ENCODE measurements around the gene MINDY4.

The MINDY4 gene

DNA sequence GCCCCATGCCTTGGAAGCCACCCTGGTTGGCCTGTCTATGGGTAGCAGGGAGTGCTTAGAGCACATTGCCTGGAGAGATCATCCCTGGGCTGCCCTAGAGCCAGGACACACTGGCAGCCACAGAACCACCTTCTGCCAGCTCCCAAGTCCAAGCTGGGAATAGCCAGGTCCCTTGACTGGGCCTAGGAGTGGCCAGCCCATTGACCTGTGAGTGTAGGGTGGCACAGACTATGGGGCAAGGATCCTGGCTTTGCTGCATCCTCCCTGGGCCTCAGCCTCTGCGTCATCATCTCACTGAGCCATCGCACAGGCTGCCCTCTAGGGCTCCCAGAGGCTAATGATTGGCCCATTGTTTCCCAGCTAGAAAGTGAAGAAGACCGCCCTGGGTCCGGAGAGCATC is 147.5 kb downstream of the MINDY4 start:
- TF ChIP-seq POLR2AphosphoS5 (IDR thresholded peaks at IDR 0.05; ENCODE audit: low read depth): no peak
- TF ChIP-seq, protein P1, sequence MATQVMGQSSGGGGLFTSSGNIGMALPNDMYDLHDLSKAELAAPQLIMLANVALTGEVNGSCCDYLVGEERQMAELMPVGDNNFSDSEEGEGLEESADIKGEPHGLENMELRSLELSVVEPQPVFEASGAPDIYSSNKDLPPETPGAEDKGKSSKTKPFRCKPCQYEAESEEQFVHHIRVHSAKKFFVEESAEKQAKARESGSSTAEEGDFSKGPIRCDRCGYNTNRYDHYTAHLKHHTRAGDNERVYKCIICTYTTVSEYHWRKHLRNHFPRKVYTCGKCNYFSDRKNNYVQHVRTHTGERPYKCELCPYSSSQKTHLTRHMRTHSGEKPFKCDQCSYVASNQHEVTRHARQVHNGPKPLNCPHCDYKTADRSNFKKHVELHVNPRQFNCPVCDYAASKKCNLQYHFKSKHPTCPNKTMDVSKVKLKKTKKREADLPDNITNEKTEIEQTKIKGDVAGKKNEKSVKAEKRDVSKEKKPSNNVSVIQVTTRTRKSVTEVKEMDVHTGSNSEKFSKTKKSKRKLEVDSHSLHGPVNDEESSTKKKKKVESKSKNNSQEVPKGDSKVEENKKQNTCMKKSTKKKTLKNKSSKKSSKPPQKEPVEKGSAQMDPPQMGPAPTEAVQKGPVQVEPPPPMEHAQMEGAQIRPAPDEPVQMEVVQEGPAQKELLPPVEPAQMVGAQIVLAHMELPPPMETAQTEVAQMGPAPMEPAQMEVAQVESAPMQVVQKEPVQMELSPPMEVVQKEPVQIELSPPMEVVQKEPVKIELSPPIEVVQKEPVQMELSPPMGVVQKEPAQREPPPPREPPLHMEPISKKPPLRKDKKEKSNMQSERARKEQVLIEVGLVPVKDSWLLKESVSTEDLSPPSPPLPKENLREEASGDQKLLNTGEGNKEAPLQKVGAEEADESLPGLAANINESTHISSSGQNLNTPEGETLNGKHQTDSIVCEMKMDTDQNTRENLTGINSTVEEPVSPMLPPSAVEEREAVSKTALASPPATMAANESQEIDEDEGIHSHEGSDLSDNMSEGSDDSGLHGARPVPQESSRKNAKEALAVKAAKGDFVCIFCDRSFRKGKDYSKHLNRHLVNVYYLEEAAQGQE (IDR thresholded peaks at IDR 0.05; ENCODE audit: insufficient replicate concordance, low read depth): no peak
- TF ChIP-seq GABPA (IDR thresholded peaks at IDR 0.05; ENCODE audit: low read depth): no peak
- no peak for TF ChIP-seq SPI1 (IDR thresholded peaks at IDR 0.05; ENCODE audit: borderline replicate concordance, low read depth)
- TF ChIP-seq, protein P2, sequence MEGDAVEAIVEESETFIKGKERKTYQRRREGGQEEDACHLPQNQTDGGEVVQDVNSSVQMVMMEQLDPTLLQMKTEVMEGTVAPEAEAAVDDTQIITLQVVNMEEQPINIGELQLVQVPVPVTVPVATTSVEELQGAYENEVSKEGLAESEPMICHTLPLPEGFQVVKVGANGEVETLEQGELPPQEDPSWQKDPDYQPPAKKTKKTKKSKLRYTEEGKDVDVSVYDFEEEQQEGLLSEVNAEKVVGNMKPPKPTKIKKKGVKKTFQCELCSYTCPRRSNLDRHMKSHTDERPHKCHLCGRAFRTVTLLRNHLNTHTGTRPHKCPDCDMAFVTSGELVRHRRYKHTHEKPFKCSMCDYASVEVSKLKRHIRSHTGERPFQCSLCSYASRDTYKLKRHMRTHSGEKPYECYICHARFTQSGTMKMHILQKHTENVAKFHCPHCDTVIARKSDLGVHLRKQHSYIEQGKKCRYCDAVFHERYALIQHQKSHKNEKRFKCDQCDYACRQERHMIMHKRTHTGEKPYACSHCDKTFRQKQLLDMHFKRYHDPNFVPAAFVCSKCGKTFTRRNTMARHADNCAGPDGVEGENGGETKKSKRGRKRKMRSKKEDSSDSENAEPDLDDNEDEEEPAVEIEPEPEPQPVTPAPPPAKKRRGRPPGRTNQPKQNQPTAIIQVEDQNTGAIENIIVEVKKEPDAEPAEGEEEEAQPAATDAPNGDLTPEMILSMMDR (IDR thresholded peaks at IDR 0.05; ENCODE audit: insufficient read depth, low read length): no peak
- Histone ChIP-seq H3K4me3 (replicated peaks; ENCODE audit: insufficient read depth, low read length) (no peak overlapping the region), H3K27ac (replicated peaks) (no peak overlapping the region), H3K27me3 (ENCODE audit: insufficient read depth, poor library complexity, severe bottlenecking) (no peaks in the 10 kb centered on the region)
- DNase-seq (ENCODE audit: low read depth in 1 of 2, low spot score in 1 of 2): no peak

DNA sequence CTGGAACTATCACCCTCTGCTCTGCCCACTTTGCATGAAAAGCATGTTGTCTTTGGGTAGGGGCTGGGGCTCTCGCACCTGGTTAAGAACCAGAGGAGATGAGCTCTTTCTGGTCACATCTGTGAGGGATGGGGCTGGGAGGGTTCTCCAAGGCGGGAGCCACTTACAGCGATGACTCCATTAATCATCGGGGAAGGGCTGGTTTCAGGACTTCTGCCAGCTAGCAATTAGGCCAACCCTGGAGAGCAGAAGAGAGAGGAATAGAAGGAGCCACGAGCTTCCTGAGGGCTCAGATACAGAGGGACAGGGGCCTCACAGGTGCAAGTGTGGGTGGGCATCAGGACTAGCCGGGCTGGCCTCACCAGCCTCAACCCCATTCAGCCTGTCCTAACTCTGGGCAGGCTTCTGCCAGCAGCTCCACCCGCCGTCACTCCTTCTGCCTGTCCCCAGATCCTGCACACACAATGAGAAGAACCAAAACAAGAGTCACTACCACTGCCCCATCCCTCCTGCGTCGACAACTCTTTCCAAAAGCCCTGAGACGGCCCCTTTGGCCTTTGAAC is 148.9 kb downstream of the MINDY4 start:
- no peak overlapping the region for H3K4me3 ChIP-seq (replicated peaks; ENCODE audit: insufficient read depth, low read length)
- H3K27me3 ChIP-seq (ENCODE audit: insufficient read depth, poor library complexity, severe bottlenecking): no peaks in the 10 kb centered on the region
- TF ChIP-seq, protein P1 (IDR thresholded peaks at IDR 0.05; ENCODE audit: insufficient replicate concordance, low read depth): no peak
- TF ChIP-seq SPI1 (IDR thresholded peaks at IDR 0.05; ENCODE audit: borderline replicate concordance, low read depth): no peak
- DNase-seq (ENCODE audit: low read depth in 1 of 2, low spot score in 1 of 2): no peak
- H3K27ac ChIP-seq (replicated peaks): no peak overlapping the region

DNA sequence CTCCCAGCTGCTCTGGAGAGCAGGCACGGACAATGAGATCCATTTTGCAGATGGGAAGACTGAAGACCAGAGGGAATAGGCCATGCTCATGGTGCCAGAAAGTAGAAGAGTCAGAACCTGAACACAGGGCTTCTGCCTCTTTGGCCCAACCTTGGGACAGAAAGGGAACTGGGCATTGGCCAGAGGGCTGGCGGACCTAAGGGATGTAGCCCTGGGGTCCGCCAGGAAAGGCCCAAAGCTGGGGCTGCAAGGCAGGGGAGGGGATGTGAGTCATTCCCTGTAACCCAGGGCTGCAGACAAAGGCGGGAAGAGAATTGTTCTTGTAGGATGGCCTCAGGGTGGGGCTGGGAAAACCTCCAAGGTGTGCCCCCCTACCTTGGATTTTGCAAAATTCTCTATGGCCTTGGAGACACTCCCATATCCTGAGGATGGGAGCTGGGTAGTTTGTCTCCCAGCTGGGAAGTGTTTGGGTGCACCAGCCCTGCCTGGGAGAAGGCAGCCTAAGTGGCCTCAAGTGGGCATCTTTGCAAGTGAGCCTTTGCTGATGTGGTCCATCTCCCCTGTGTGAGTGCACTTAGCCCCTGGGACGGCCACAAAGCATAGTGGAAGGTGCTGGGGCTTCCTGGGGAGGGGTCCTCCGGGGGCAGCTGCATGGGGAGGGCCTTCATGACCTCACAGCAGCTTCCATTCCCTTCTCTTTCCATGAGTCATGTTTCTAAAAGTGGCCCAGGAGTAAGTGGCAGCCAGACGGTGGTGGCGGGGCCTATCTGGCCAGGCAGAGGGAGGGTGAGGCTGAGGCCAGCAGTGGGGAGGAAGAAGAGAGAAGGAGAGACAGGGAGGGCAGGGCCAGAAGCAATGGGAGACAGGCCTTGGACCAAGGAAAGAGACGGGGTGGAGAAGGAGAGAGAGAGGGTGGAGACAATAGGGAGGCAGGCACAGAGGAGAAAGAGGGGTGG is 149.6 kb downstream of the MINDY4 start:
- TF ChIP-seq SPI1 (IDR thresholded peaks at IDR 0.05; ENCODE audit: borderline replicate concordance, low read depth): no peak
- TF ChIP-seq, protein P1 (IDR thresholded peaks at IDR 0.05; ENCODE audit: insufficient replicate concordance, low read depth): no peak
- TF ChIP-seq GABPA (IDR thresholded peaks at IDR 0.05; ENCODE audit: low read depth): no peak
- TF ChIP-seq, protein P2 (IDR thresholded peaks at IDR 0.05; ENCODE audit: insufficient read depth, low read length): no peak
- TF ChIP-seq POLR2AphosphoS5 (IDR thresholded peaks at IDR 0.05; ENCODE audit: low read depth): no peak
- no peak for DNase-seq (ENCODE audit: low read depth in 1 of 2, low spot score in 1 of 2)
- H3K27ac ChIP-seq (replicated peaks): no peak overlapping the region
- H3K27me3 ChIP-seq (ENCODE audit: insufficient read depth, poor library complexity, severe bottlenecking): no peaks in the 10 kb centered on the region
- no peak overlapping the region for H3K4me3 ChIP-seq (replicated peaks; ENCODE audit: insufficient read depth, low read length)

Data from HL-60 (cell line).